Endothelial cell of umbilical vein (primary cell): ENCODE results near the gene ATP8A2. TPM values are rescaled to one million over a fixed set of nuclear protein-coding genes. Genes with fewer than 3 reads are reported as not detected.

ENCODE experiments used
- BruUV-seq: library from RNA; stranded (reverse); fragments of 400-500 nt; replicated peaks from 2 replicates; lab custom pipeline; 2021; lab: Mats Ljungman, UMichigan
- CTCF ChIA-PET: fragments of 300-600, 350-600 bp; sonication (Branson Sonifier 250); formaldehyde crosslinking; loops from one replicate; lab custom pipeline; 2021; ENCODE audit warnings: antibody characterized with exemption, inconsistent platforms; lab: Charles Lee
- POLR2A ChIA-PET: fragments of 300-600, 350-600 bp; sonication (Branson Sonifier 250); formaldehyde crosslinking; loops from one replicate; lab custom pipeline; 2021; ENCODE audit warnings: antibody characterized with exemption, inconsistent platforms; lab: Charles Lee
- DNase-seq: peaks from one replicate; pipeline ENCODE4 v3.0.0-alpha.2; 2011; ENCODE audit warnings: low read depth, low spot score
- FAIRE-seq: peaks from 2 replicates; lab custom pipeline; 2011; peaks lifted over from hg19 to GRCh38; lab: Jason Lieb, UNC
- H2AFZ ChIP-seq: 2 replicates; pipeline ENCODE4 v1.6.0; 2012; ENCODE audit warnings: low read depth, low read length, control low read depth, inconsistent platforms
- H3K27ac ChIP-seq: 2 replicates; pipeline ENCODE4 v1.5.1; 2011; ENCODE audit warnings: low read depth, mild to moderate bottlenecking, control low read depth, low read length, moderate library complexity; ENCODE audit not compliant: insufficient read depth
- H3K27me3 ChIP-seq, 2 experiments: 2 replicates each; pipeline versions ENCODE4 v1.6.0 to v1.6.1; 2011; ENCODE audit warnings: low read length in 2 of 2, mixed read lengths in 1 of 2; ENCODE audit not compliant: control insufficient read depth in 2 of 2, insufficient read depth in 2 of 2
- H3K36me3 ChIP-seq, 2 experiments: 2 replicates in 1 of 2; 3 replicates in 1 of 2; pipeline ENCODE4 v1.5.1; 2011; ENCODE audit warnings: low read length in 2 of 2, mild to moderate bottlenecking in 1 of 2, moderate library complexity in 1 of 2; ENCODE audit not compliant: control insufficient read depth in 2 of 2, insufficient read depth in 2 of 2; ENCODE audit errors: extremely low read depth in 1 of 2
- H3K4me1 ChIP-seq: 3 replicates; pipeline ENCODE4 v1.5.1; 2011; ENCODE audit warnings: mild to moderate bottlenecking, low read length; ENCODE audit not compliant: control insufficient read depth, insufficient read depth; ENCODE audit errors: extremely low read depth
- H3K4me2 ChIP-seq: 2 replicates; pipeline ENCODE4 v1.6.1; 2011; ENCODE audit warnings: low read length, control low read depth, mixed read lengths; ENCODE audit not compliant: insufficient read depth
- H3K4me3 ChIP-seq, 3 experiments: fragments of 200-600 bp in 1 of 3; sonication (generic), shearing (Covaris generic) in 1 of 3; replicated peaks in 1 of 3; 2 replicates each; pipeline ENCODE4 v1.5.1; 2011 to 2016; ENCODE audit warnings: control low read depth in 3 of 3, low read length in 3 of 3, mild to moderate bottlenecking in 2 of 3, inconsistent platforms in 1 of 3, low read depth in 1 of 3, moderate library complexity in 1 of 3; ENCODE audit not compliant: insufficient read depth in 1 of 3
- H3K79me2 ChIP-seq: 2 replicates; pipeline ENCODE4 v1.6.0; 2012; ENCODE audit warnings: low read length, inconsistent platforms; ENCODE audit not compliant: control insufficient read depth, insufficient read depth
- H3K9ac ChIP-seq: replicated peaks from 2 replicates; pipeline ENCODE3; 2011; ENCODE audit warnings: low read length, control low read depth; ENCODE audit not compliant: insufficient read depth; ENCODE audit errors: extremely low read depth
- H3K9me1 ChIP-seq: replicated peaks from 3 replicates; pipeline ENCODE4 v1.6.0; 2011; ENCODE audit warnings: mild to moderate bottlenecking, low read length; ENCODE audit not compliant: control insufficient read depth, insufficient read depth; ENCODE audit errors: extremely low read depth
- H3K9me3 ChIP-seq: replicated peaks from 2 replicates; pipeline ENCODE4 v1.5.1; 2012; ENCODE audit warnings: low read length, inconsistent platforms; ENCODE audit not compliant: control insufficient read depth, insufficient read depth
- H4K20me1 ChIP-seq: replicated peaks from 2 replicates; pipeline ENCODE3; 2011; ENCODE audit warnings: mild to moderate bottlenecking, low read length; ENCODE audit not compliant: control insufficient read depth, insufficient read depth; ENCODE audit errors: extremely low read depth
- EZH2 ChIP-seq: IDR thresholded peaks from 2 replicates; pipeline ENCODE4 v1.6.1; 2012; ENCODE audit warnings: borderline replicate concordance, low read depth, mild to moderate bottlenecking, moderate library complexity, low read length, inconsistent platforms; ENCODE audit not compliant: severe bottlenecking
- FOS ChIP-seq: IDR thresholded peaks from 2 replicates; pipeline ENCODE4 v1.6.1; 2011; ENCODE audit warnings: mild to moderate bottlenecking, low read length, moderate library complexity, borderline replicate concordance; ENCODE audit not compliant: insufficient read depth
- GATA2 ChIP-seq: IDR thresholded peaks from 2 replicates; pipeline ENCODE4 v1.7.0; 2011; ENCODE audit warnings: low read depth, mild to moderate bottlenecking, moderate library complexity, mixed read lengths, low read length; ENCODE audit not compliant: insufficient read length, insufficient read depth
- JUN ChIP-seq: IDR thresholded peaks from 2 replicates; pipeline ENCODE4 v1.6.1; 2011; ENCODE audit warnings: borderline replicate concordance, low read depth; ENCODE audit not compliant: insufficient read length, insufficient read depth
- MYC ChIP-seq: IDR thresholded peaks from one replicate; pipeline ENCODE4 v1.6.1; 2011; ENCODE audit warnings: mild to moderate bottlenecking, low read depth, low read length
- POLR2A ChIP-seq: IDR thresholded peaks from 2 replicates; pipeline ENCODE4 v1.6.1; 2012; ENCODE audit warnings: low read depth, mild to moderate bottlenecking, control low read depth, low read length
- POLR2AphosphoS5 ChIP-seq: IDR thresholded peaks from 2 replicates; pipeline ENCODE4 v1.6.1; 2012; ENCODE audit warnings: low read depth, mild to moderate bottlenecking, control low read depth, low read length, moderate library complexity; ENCODE audit not compliant: insufficient read depth
- dilution Hi-C: fragments of 300-500 bp; cut with MboI; formaldehyde crosslinking; loops from one replicate; pipeline ENCODE4 v1.15.0; 2019; ENCODE audit warnings: low sequenced_read_pairs; ENCODE audit not compliant: extremely low pct_ligation_motif_present
- intact Hi-C: fragments of 100-400 bp; cut with micrococcal nuclease; formaldehyde crosslinking; loops from one replicate; pipeline ENCODE4 v1.10.0; 2022
- polyA plus RNA-seq, 4 experiments: library from polyadenylated mRNA; depleted of rRNA in 3 of 4; stranded (reverse) in 3 of 4; unstranded in 1 of 4; fragments of >200 nt; gene quantifications; 2 replicates each; pipeline versions ENCODE4 v1.2.1 to v1.2.3, GENCODE V29; 2011 to 2012; ENCODE audit warnings: missing spikeins in 1 of 4
- total RNA-seq: library from RNA; stranded (reverse); gene quantifications from 2 replicates; pipeline ENCODE4 v1.2.3, GENCODE V29; 2021
- TF ChIP-seq, protein P1 (sequence below): IDR thresholded peaks from 2 replicates; pipeline ENCODE4 v1.6.1; 2011; ENCODE audit not compliant: insufficient read depth, insufficient read length
- TF ChIP-seq, protein P2 (sequence below), 2 donors: IDR thresholded peaks; 1 replicate in 1 of 2; 2 replicates in 1 of 2; pipeline ENCODE4 v1.5.1; 2011; ENCODE audit warnings: low read length in 2 of 2, mild to moderate bottlenecking in 2 of 2, moderate library complexity in 2 of 2, control low read depth in 1 of 2, inconsistent platforms in 1 of 2, low read depth in 1 of 2; ENCODE audit not compliant: insufficient read depth in 1 of 2; ENCODE audit errors: extremely low read depth in 1 of 2

The ATP8A2 gene
- total and polyA plus RNA-seq, 2 donors (not counting 3 experiments of a cell fraction or from before 2014, with no cell fraction given), result 0.11 to 0.49 TPM

DNA sequence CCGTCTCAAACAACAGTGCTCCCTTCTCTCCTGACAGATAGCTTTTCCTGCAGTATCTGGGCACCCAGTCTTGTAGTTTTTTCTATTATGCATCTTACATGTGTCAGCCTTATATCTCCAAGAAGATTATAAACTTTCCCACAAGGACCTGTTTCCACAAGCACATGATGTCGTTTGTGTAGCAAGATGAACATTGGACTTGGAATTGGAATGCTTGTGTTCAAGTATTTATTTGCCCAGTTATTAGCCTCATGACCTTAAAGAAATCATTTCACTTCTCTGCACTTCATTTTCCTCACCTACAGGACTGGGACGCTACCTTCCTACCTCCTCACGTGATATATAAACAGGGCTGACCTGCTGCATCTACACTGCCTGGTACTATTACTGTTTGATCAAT lies 658.6 kb downstream of the ATP8A2 start:
- ChIA-PET POLR2A (no interaction called here), CTCF (interaction anchor here (1.1 kb wide), 1 partner anchor 21 kb away, joined by 3 read pairs; the partner anchor contains the start of gene SHISA2)
- intact Hi-C loops (no loop called here), dilution Hi-C loops (no loop called here)
- H3K4me1 ChIP-seq, result no peaks in the 10 kb centered on the region
- no peaks in the 10 kb centered on the region for H3K27me3 ChIP-seq
- no peaks in the 10 kb centered on the region for H4K20me1 ChIP-seq
- no peaks in the 10 kb centered on the region for H3K9me3 ChIP-seq
- H3K36me3 ChIP-seq, result no peaks in the 10 kb centered on the region
- H3K9me1 ChIP-seq, result no peaks in the 10 kb centered on the region
- no peak overlapping the region for H3K27ac ChIP-seq
- no peak overlapping the region for H3K4me3 ChIP-seq
- H2AFZ ChIP-seq, result no peak overlapping the region
- BruUV-seq, result no TSS peak
- no peak overlapping the region for H3K4me2 ChIP-seq
- DNase-seq (no peak), FAIRE-seq (no peak)
- no peaks in the 10 kb centered on the region for H3K79me2 ChIP-seq
- TF ChIP-seq GATA2 (no peak), EZH2 (no peak), POLR2AphosphoS5 (no peak), JUN (no peak), MYC (no peak)
- no peak overlapping the region for H3K9ac ChIP-seq

DNA sequence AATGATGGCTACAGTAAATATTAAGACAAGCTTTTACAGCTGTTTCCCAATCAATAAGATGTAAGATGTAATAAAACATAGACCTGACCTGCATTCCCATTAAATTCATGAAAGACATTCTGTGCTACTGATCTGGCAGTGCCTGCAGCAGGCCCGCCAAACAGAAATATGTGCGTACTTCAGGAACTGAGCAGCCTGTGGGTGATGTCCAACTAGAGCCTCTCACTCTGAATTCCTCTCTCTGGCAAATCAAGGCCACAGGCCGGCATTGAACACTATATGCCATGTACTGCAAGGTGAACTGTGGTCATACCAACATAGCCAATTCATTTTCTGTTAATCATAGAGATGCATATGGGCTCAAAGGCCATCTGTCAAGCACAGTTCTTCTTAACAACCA lies 662.2 kb downstream of the ATP8A2 start:
- H3K27ac ChIP-seq, result no peak overlapping the region
- H3K4me1 ChIP-seq, result no peaks in the 10 kb centered on the region
- CTCF ChIA-PET, result interaction anchor here (1.5 kb wide), 1 partner anchor 16 kb away, joined by 3 read pairs; no protein-coding TSS in a partner anchor
- no peaks in the 10 kb centered on the region for H3K36me3 ChIP-seq
- no peaks in the 10 kb centered on the region for H4K20me1 ChIP-seq
- no TSS peak for BruUV-seq
- TF ChIP-seq EZH2 (no peak), FOS (no peak), POLR2AphosphoS5 (no peak), JUN (no peak), GATA2 (no peak), MYC (no peak), POLR2A (no peak)
- TF ChIP-seq, protein P1, sequence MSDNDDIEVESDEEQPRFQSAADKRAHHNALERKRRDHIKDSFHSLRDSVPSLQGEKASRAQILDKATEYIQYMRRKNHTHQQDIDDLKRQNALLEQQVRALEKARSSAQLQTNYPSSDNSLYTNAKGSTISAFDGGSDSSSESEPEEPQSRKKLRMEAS, result no peak
- TF ChIP-seq, protein P2, sequence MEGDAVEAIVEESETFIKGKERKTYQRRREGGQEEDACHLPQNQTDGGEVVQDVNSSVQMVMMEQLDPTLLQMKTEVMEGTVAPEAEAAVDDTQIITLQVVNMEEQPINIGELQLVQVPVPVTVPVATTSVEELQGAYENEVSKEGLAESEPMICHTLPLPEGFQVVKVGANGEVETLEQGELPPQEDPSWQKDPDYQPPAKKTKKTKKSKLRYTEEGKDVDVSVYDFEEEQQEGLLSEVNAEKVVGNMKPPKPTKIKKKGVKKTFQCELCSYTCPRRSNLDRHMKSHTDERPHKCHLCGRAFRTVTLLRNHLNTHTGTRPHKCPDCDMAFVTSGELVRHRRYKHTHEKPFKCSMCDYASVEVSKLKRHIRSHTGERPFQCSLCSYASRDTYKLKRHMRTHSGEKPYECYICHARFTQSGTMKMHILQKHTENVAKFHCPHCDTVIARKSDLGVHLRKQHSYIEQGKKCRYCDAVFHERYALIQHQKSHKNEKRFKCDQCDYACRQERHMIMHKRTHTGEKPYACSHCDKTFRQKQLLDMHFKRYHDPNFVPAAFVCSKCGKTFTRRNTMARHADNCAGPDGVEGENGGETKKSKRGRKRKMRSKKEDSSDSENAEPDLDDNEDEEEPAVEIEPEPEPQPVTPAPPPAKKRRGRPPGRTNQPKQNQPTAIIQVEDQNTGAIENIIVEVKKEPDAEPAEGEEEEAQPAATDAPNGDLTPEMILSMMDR (IDR thresholded peaks at IDR 0.05; ENCODE audit: extremely low read depth in 1 of 2, insufficient read depth in 1 of 2, low read depth in 1 of 2, low read length in 2 of 2), result no peak
- H3K27me3 ChIP-seq, result no peaks in the 10 kb centered on the region
- H3K9ac ChIP-seq, result no peak overlapping the region
- POLR2A ChIA-PET, result no interaction called here
- H3K9me1 ChIP-seq, result no peaks in the 10 kb centered on the region
- intact Hi-C loops (no loop called here), dilution Hi-C loops (no loop called here)
- no peaks in the 10 kb centered on the region for H3K79me2 ChIP-seq
- no peak overlapping the region for H3K4me3 ChIP-seq
- H3K9me3 ChIP-seq, result no peaks in the 10 kb centered on the region
- DNase-seq, result no peak
- H3K4me2 ChIP-seq, result no peak overlapping the region
- no peak overlapping the region for H2AFZ ChIP-seq
- no peak for FAIRE-seq
